OCI-LY1 (cell line): ENCODE measurements around the gene LMF2.
A peak's percentile ranks its signal among the peaks of the same experiment; 100 is the strongest.

ENCODE experiments used
- H2AFZ ChIP-seq: fragments of 200-600 bp; sonication (generic), shearing (Covaris generic); 2 replicates; pipeline ENCODE4 v1.6.0; 2014; ENCODE audit warnings: antibody characterized with exemption, mild to moderate bottlenecking, low read length
- H3F3A ChIP-seq: fragments of 200-600 bp; sonication (generic), shearing (Covaris generic); 2 replicates; pipeline ENCODE4 v1.6.0; 2014; ENCODE audit warnings: mild to moderate bottlenecking, antibody characterized with exemption, low read length, moderate library complexity; ENCODE audit not compliant: insufficient read depth
- H3K27ac ChIP-seq: fragments of 200-600 bp; sonication (generic); 2 replicates; pipeline ENCODE4 v1.5.1; 2014; ENCODE audit warnings: low read length, mixed run types, mild to moderate bottlenecking, low read depth; ENCODE audit not compliant: poor library complexity, severe bottlenecking
- H3K27me3 ChIP-seq: fragments of 200-600 bp; sonication (generic); 2 replicates; pipeline ENCODE4 v1.6.0; 2014; ENCODE audit warnings: antibody characterized with exemption, mild to moderate bottlenecking, low read length, moderate library complexity; ENCODE audit not compliant: insufficient read depth
- H3K36me3 ChIP-seq: fragments of 200-600 bp; sonication (generic); 2 replicates; pipeline ENCODE4 v1.6.1; 2014; ENCODE audit warnings: mild to moderate bottlenecking, antibody characterized with exemption, low read length, moderate library complexity, mixed read lengths; ENCODE audit not compliant: insufficient read depth
- H3K4me1 ChIP-seq: fragments of 200-600 bp; sonication (generic); 2 replicates; pipeline ENCODE4 v1.5.1; 2014; ENCODE audit warnings: mild to moderate bottlenecking, low read length, moderate library complexity; ENCODE audit not compliant: insufficient read depth, severe bottlenecking
- H3K4me2 ChIP-seq: fragments of 200-600 bp; sonication (generic), shearing (Covaris generic); 2 replicates; pipeline ENCODE4 v1.6.1; 2014; ENCODE audit warnings: low read length
- H3K4me3 ChIP-seq: fragments of 200-600 bp; sonication (generic); 2 replicates; pipeline ENCODE4 v1.5.1; 2014; ENCODE audit warnings: low read length, low read depth, mild to moderate bottlenecking, mixed read lengths; ENCODE audit not compliant: poor library complexity, severe bottlenecking
- H3K79me2 ChIP-seq: fragments of 200-600 bp; shearing (Covaris generic); 2 replicates; pipeline ENCODE4 v1.6.1; 2016; ENCODE audit warnings: mixed run types, low read length, mixed read lengths; ENCODE audit not compliant: insufficient read depth
- H3K9ac ChIP-seq: fragments of 200-600 bp; sonication (generic), shearing (Covaris generic); 2 replicates; pipeline ENCODE4 v1.6.1; 2014; ENCODE audit warnings: mild to moderate bottlenecking, low read length, mixed read lengths
- H3K9me2 ChIP-seq: fragments of 200-600 bp; sonication (generic), shearing (Covaris generic); 2 replicates; pipeline ENCODE4 v1.6.1; 2014; ENCODE audit warnings: low read depth, mild to moderate bottlenecking, low read length, mixed read lengths
- H3K9me3 ChIP-seq: fragments of 200-600 bp; shearing (Covaris generic); 2 replicates; pipeline ENCODE4 v1.6.1; 2014; ENCODE audit warnings: low read length, mixed read lengths
- H4K20me1 ChIP-seq: fragments of 200-600 bp; sonication (generic), shearing (Covaris generic); 2 replicates; pipeline ENCODE4 v1.6.0; 2016; ENCODE audit warnings: mild to moderate bottlenecking, low read length; ENCODE audit not compliant: insufficient read depth
- EZH2 ChIP-seq: fragments of 200-600 bp; sonication (generic), shearing (Covaris generic); IDR thresholded peaks from 2 replicates; pipeline ENCODE4 v1.8.0; 2017; ENCODE audit warnings: borderline replicate concordance, mixed run types, mild to moderate bottlenecking, antibody characterized with exemption, low read length, moderate library complexity, mixed read lengths
- TF ChIP-seq, protein P1 (sequence below): fragments of 200-600 bp; sonication (generic), shearing (Covaris generic); IDR thresholded peaks from 2 replicates; pipeline ENCODE4 v1.5.1; 2017; ENCODE audit warnings: mild to moderate bottlenecking, antibody characterized with exemption, low read length, moderate library complexity, mixed read lengths

Gene LMF2

DNA sequence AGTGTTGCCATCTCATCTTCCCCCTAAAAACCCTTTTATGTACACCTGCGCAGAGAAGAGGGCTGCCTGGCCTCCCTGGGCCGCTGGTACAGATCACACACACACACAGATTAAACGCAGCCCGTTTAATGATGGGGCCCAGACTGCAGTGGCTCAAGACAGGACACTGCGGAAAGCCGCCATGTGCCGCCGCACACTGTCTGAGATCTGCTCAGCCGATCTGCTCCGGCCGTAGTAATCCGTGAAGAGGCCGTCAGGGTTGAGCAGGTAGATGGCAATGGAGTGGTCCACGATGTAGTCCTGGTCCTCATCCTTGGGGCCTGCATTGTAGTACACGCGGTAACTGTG, 15.9 kb upstream of the LMF2 start:
- H3K27ac ChIP-seq, result peak overlapping the region; percentile 63

GRCh38 chr22:50522806-50523438, 15.4 kb upstream of the LMF2 start:
- Histone ChIP-seq H3K36me3 (peaks cover 67% of the 10 kb centered on the region), H2AFZ (no peak overlapping the region), H3K79me2 (no peaks in the 10 kb centered on the region), H3K9ac (no peak overlapping the region), H3K4me1 (peaks cover 29% of the 10 kb centered on the region), H3K27ac (no peak overlapping the region), H3F3A (no peaks in the 10 kb centered on the region), H3K4me2 (no peak overlapping the region), H3K9me2 (no peaks in the 10 kb centered on the region), H3K27me3 (no peaks in the 10 kb centered on the region), H4K20me1 (no peaks in the 10 kb centered on the region), H3K4me3 (no peak overlapping the region), H3K9me3 (no peaks in the 10 kb centered on the region)
- TF ChIP-seq, protein P1, sequence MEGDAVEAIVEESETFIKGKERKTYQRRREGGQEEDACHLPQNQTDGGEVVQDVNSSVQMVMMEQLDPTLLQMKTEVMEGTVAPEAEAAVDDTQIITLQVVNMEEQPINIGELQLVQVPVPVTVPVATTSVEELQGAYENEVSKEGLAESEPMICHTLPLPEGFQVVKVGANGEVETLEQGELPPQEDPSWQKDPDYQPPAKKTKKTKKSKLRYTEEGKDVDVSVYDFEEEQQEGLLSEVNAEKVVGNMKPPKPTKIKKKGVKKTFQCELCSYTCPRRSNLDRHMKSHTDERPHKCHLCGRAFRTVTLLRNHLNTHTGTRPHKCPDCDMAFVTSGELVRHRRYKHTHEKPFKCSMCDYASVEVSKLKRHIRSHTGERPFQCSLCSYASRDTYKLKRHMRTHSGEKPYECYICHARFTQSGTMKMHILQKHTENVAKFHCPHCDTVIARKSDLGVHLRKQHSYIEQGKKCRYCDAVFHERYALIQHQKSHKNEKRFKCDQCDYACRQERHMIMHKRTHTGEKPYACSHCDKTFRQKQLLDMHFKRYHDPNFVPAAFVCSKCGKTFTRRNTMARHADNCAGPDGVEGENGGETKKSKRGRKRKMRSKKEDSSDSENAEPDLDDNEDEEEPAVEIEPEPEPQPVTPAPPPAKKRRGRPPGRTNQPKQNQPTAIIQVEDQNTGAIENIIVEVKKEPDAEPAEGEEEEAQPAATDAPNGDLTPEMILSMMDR, result no peak
- no peak for TF ChIP-seq EZH2

More for the DNA sequence above, 15.9 kb upstream of the LMF2 start:
- Histone ChIP-seq H3K9me3 (no peaks in the 10 kb centered on the region), H3K4me2 (no peak overlapping the region), H3K27me3 (no peaks in the 10 kb centered on the region), H3K4me1 (peaks cover 29% of the 10 kb centered on the region), H3K36me3 (peaks cover 62% of the 10 kb centered on the region), H3F3A (peaks cover under 1% of the 10 kb centered on the region; the same call in 1 of the 2 replicates), H4K20me1 (no peaks in the 10 kb centered on the region), H3K9ac (no peak overlapping the region; the same call in 1 of the 2 replicates), H3K79me2 (no peaks in the 10 kb centered on the region), H3K9me2 (no peaks in the 10 kb centered on the region), H2AFZ (no peak overlapping the region), H3K4me3 (no peak overlapping the region)
- TF ChIP-seq, protein P1, result no peak
- no peak for TF ChIP-seq EZH2

DNA sequence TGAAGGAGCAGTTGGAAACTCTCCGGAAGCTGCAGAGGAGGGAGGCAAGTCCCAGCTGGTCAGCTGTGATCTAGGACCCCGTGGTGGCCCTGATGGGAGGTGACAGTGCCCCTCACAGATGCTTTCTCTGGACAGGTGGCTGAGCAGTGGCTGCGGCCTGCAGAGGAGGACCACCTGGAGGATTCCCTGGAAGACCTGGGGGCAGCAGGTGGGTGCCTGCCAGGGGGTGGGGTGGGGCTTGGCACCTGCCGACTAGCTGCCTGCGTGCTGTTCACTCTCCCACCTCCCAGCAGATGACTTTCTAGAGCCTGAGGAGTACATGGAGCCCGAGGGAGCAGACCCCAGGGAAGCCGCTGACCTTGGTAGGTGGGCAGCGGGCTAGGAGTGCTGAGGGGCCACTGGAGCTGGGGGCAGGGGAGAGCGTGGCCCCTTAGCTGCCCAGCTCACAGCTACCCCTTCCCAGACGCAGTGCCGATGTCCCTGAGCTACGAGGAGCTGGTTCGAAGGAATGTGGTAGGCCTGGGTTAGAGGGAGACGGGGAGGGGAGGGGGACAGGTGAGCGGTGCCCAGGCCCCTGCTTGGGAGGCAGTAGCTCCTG, 14.8 kb upstream of the LMF2 start:
- H4K20me1 ChIP-seq, result no peaks in the 10 kb centered on the region
- no peaks in the 10 kb centered on the region for H3K27me3 ChIP-seq
- no peaks in the 10 kb centered on the region for H3K9me3 ChIP-seq
- TF ChIP-seq, protein P1, result no peak
- no peak for TF ChIP-seq EZH2
- H2AFZ ChIP-seq, result no peak overlapping the region
- no peaks in the 10 kb centered on the region for H3F3A ChIP-seq
- H3K4me1 ChIP-seq, result peaks cover 26% of the 10 kb centered on the region
- no peaks in the 10 kb centered on the region for H3K79me2 ChIP-seq
- H3K27ac ChIP-seq, result no peak overlapping the region
- no peak overlapping the region for H3K4me3 ChIP-seq
- H3K36me3 ChIP-seq, result peaks cover 73% of the 10 kb centered on the region
- H3K9me2 ChIP-seq, result no peaks in the 10 kb centered on the region
- no peak overlapping the region for H3K4me2 ChIP-seq
- H3K9ac ChIP-seq, result no peak overlapping the region
